Activated naive CD8-positive, alpha-beta T cell treated with anti-CD3 and anti-CD28 coated beads, Interleukin-2, amount 50 U/mL, for 16 hours (primary cell): ENCODE results near the gene TRIML2.
"Not testable (repeated sequence)": the region's sequence is repeated elsewhere in the genome, so short reads cannot be mapped to it uniquely, and the experiment has no call there.

Source experiments
- DNase-seq: peaks from one replicate; pipeline ENCODE4 v3.0.0-alpha.2; 2020; ENCODE audit warnings: low read depth, low spot score

TRIML2 gene

GRCh38 chr4:188107931-188108843 lies 1.2 kb downstream of the TRIML2 start:
- DNase-seq: no peak

GRCh38 chr4:188106454-188106853 lies 2.9 kb downstream of the TRIML2 start:
- DNase-seq: no peak

GRCh38 chr4:188092824-188093223 lies 16.6 kb downstream of the TRIML2 start:
- no peak for DNase-seq

- no peak for DNase-seq
Measured at GRCh38 chr4:188086858-188087257, 22.5 kb downstream of the TRIML2 start.

- DNase-seq: no peak
Measured at GRCh38 chr4:188082796-188083195, 26.6 kb downstream of the TRIML2 start.

- DNase-seq: no peak
Measured at GRCh38 chr4:188078116-188078515, 31.3 kb downstream of the TRIML2 start.

GRCh38 chr4:188076169-188076568 lies 33.2 kb downstream of the TRIML2 start:
- no peak for DNase-seq

- no peak for DNase-seq
Measured at GRCh38 chr4:188061083-188061482, 48.3 kb downstream of the TRIML2 start.

GRCh38 chr4:188053302-188053701 lies 56.1 kb downstream of the TRIML2 start:
- no peak for DNase-seq

GRCh38 chr4:188046657-188047056 lies 62.7 kb downstream of the TRIML2 start:
- no peak for DNase-seq

- DNase-seq: not testable (repeated sequence)
Measured at GRCh38 chr4:188045461-188045860, 63.9 kb downstream of the TRIML2 start.

- no peak for DNase-seq
Measured at GRCh38 chr4:188043154-188043553, 66.2 kb downstream of the TRIML2 start.

GRCh38 chr4:188042191-188042590 lies 67.2 kb downstream of the TRIML2 start:
- DNase-seq: no peak

GRCh38 chr4:188041721-188042120 lies 67.7 kb downstream of the TRIML2 start:
- DNase-seq: no peak
